ENCODE measurements around the gene TBL1XR1.

TBL1XR1 gene

GRCh38 chr3:177197041-177197726 is at the start of gene TBL1XR1:
Gene TBL1XR1, minus strand, starts transcription at chr3:177197482. Its CDS starts 132,505 bp downstream, at chr3:177064977.
- Histone ChIP-seq H3K9me3 (no peaks in the 10 kb centered on the region), H3K27ac (peak within 1 kb of the TSS; percentile 92 to 99), H3K4me1 (peaks cover 0 to 28% (median 8%) of the 10 kb centered on the region in 4 donors), H3K27me3 (no peaks in the 10 kb centered on the region), H3K4me3 (peak within 1 kb of the TSS; percentile 81 to 91), H3K36me3 (no peaks in the 10 kb centered on the region)
- no peak for TF ChIP-seq CTCF (IDR thresholded peaks at IDR 0.05)
- intact Hi-C loops (cut with DNase I; ENCODE audit: low total_unique reads): loop anchor here (10.0 kb wide), 3 partner anchors 398 to 1128 kb away; no protein-coding TSS in a partner anchor
- peak; percentile 92 to 97 for DNase-seq

GRCh38 chr3:177245250-177245649 is 48.0 kb upstream of the TBL1XR1 start:
- intact Hi-C loops (cut with DNase I; ENCODE audit: low total_unique reads): no loop called here
- no peak for DNase-seq
- H3K27ac ChIP-seq: no peak overlapping the region
- no peaks in the 10 kb centered on the region for H3K4me1 ChIP-seq
- no peaks in the 10 kb centered on the region for H3K9me3 ChIP-seq
- H3K4me3 ChIP-seq: no peak overlapping the region
- TF ChIP-seq CTCF (IDR thresholded peaks at IDR 0.05): no peak
- H3K27me3 ChIP-seq: no peaks in the 10 kb centered on the region
- no peaks in the 10 kb centered on the region for H3K36me3 ChIP-seq

- no peak for TF ChIP-seq CTCF (IDR thresholded peaks at IDR 0.05)
- no peaks in the 10 kb centered on the region for H3K4me1 ChIP-seq
- DNase-seq: no peak
- no peak overlapping the region for H3K4me3 ChIP-seq
- H3K27me3 ChIP-seq: no peaks in the 10 kb centered on the region
- H3K36me3 ChIP-seq: no peaks in the 10 kb centered on the region
- H3K27ac ChIP-seq: no peak overlapping the region
- intact Hi-C loops (cut with DNase I; ENCODE audit: low total_unique reads): no loop called here
- no peaks in the 10 kb centered on the region for H3K9me3 ChIP-seq
Measured at GRCh38 chr3:177244606-177245005, 47.3 kb upstream of the TBL1XR1 start.

- no peak for TF ChIP-seq CTCF (IDR thresholded peaks at IDR 0.05)
- Histone ChIP-seq H3K27ac (no peak overlapping the region), H3K27me3 (no peaks in the 10 kb centered on the region), H3K36me3 (no peaks in the 10 kb centered on the region), H3K4me3 (no peak overlapping the region), H3K4me1 (no peaks in the 10 kb centered on the region), H3K9me3 (no peaks in the 10 kb centered on the region)
- DNase-seq: no peak
- intact Hi-C loops (cut with DNase I; ENCODE audit: low total_unique reads): no loop called here
Measured at GRCh38 chr3:177238686-177239216, 41.5 kb upstream of the TBL1XR1 start.

- TF ChIP-seq CTCF (IDR thresholded peaks at IDR 0.05): no peak
- Histone ChIP-seq H3K27me3 (no peaks in the 10 kb centered on the region), H3K4me3 (no peak overlapping the region), H3K36me3 (no peaks in the 10 kb centered on the region), H3K9me3 (no peaks in the 10 kb centered on the region), H3K4me1 (no peaks in the 10 kb centered on the region), H3K27ac (no peak overlapping the region)
- intact Hi-C loops (cut with DNase I; ENCODE audit: low total_unique reads): no loop called here
- DNase-seq: no peak
Measured at GRCh38 chr3:177237206-177237605, 39.9 kb upstream of the TBL1XR1 start.

Data from tibial artery (tissue), 4 donors.